Measurements from ENCODE around the gene EFHC1. TPM values are rescaled to one million over a fixed set of nuclear protein-coding genes. Genes with fewer than 3 reads are reported as not detected.

Gene EFHC1
- total RNA-seq, 1 experiment from 2014 or later = 12.4 TPM

- POLR2A ChIA-PET = no interaction called here
- no peak for DNase-seq (ENCODE audit: low read depth, low spot score)
- CTCF ChIA-PET = interaction anchor here (2.1 kb wide), 1 partner anchor 10 kb away, joined by 6 read pairs; the partner anchor contains the start of gene TRAM2
- H4K20me1 ChIP-seq (ENCODE audit: insufficient read depth) = 0 out of 2 replicates have a peak, but pooled peaks cover 3% of the 10 kb centered on the region
- no peak overlapping the region for H2AFZ ChIP-seq (ENCODE audit: low read depth, low read length, poor library complexity, severe bottlenecking)
- no peak for ATAC-seq
- H3K36me3 ChIP-seq (ENCODE audit: control insufficient read depth in 1 of 2, insufficient read depth in 2 of 2, low read length in 2 of 2) = no peaks in the 10 kb centered on the region
- RAD21 ChIA-PET (ENCODE audit: low non-redundant PET in 1 of 2, low total read pairs in 2 of 2, uncharacterized antibody in 2 of 2, unreplicated experiment in 2 of 2) = no interaction called here
- no peak overlapping the region for H3K4me2 ChIP-seq (ENCODE audit: low read length)
- no peak overlapping the region for H3K9ac ChIP-seq (ENCODE audit: low read length)
- H3K9me2 ChIP-seq (ENCODE audit: insufficient read depth) = 0 out of 2 replicates have a peak, but pooled peaks cover 3% of the 10 kb centered on the region
- no peaks in the 10 kb centered on the region for H3K9me3 ChIP-seq (ENCODE audit: control insufficient read depth in 1 of 2, insufficient read depth in 1 of 2, low read depth in 1 of 2, low read length in 2 of 2)
- no peak overlapping the region for H3K4me3 ChIP-seq (replicated peaks in 1 of 2; ENCODE audit: low read depth in 1 of 2, low read length in 2 of 2)
- intact Hi-C loops (cut with micrococcal nuclease) = no loop called here
- no peak for TF ChIP-seq ZFX (IDR thresholded peaks at IDR 0.05)
- no peak for TF ChIP-seq TCF7L2 (IDR thresholded peaks at IDR 0.05; ENCODE audit: borderline replicate concordance, extremely low read depth, insufficient read depth, insufficient read length)
- no peak for TF ChIP-seq CEBPB (IDR thresholded peaks at IDR 0.05; ENCODE audit: low read depth)
- TF ChIP-seq FOSL1 (IDR thresholded peaks at IDR 0.05; ENCODE audit: low read depth) = no peak
- no peak for TF ChIP-seq CBX3 (IDR thresholded peaks at IDR 0.05; ENCODE audit: low read depth)
- no peak for TF ChIP-seq MAX (IDR thresholded peaks at IDR 0.05)
- TF ChIP-seq SIN3A (IDR thresholded peaks at IDR 0.05; ENCODE audit: low read depth) = no peak
- no peak for TF ChIP-seq YY1 (IDR thresholded peaks at IDR 0.05; ENCODE audit: extremely low read depth, insufficient replicate concordance, low read depth, low read length)
- TF ChIP-seq EZH2 (IDR thresholded peaks at IDR 0.05) = no peak
- peaks cover 0 to 4% of the 10 kb centered on the region in 2 experiments; a peak in 1 of 4 replicates for H3K4me1 ChIP-seq (ENCODE audit: control insufficient read depth in 1 of 2, insufficient read depth in 2 of 2, low read length in 2 of 2)
- BruUV-seq (replicated peaks) = no TSS peak
- no peak overlapping the region for H3K27ac ChIP-seq (ENCODE audit: low read depth, low read length)
- H3K79me2 ChIP-seq (ENCODE audit: insufficient read depth, low read length) = peaks cover 84% of the 10 kb centered on the region
- H3K27me3 ChIP-seq (ENCODE audit: insufficient read depth, low read length) = no peaks in the 10 kb centered on the region
Observed at GRCh38 chr6:52566201-52566600, 146.1 kb downstream of the EFHC1 start.

- POLR2A ChIA-PET = no interaction called here
- TF ChIP-seq REST (IDR thresholded peaks at IDR 0.05; ENCODE audit: low read depth) = no peak
- TF ChIP-seq EGR1 (IDR thresholded peaks at IDR 0.05; ENCODE audit: low read depth) = no peak
- no peak for TF ChIP-seq ELF1 (IDR thresholded peaks at IDR 0.05; ENCODE audit: borderline replicate concordance, low read depth)
- no peak for TF ChIP-seq EZH2phosphoT487 (IDR thresholded peaks at IDR 0.05; ENCODE audit: borderline replicate concordance)
- no peak for TF ChIP-seq CBX3 (IDR thresholded peaks at IDR 0.05; ENCODE audit: low read depth)
- TF ChIP-seq FOSL1 (IDR thresholded peaks at IDR 0.05; ENCODE audit: low read depth) = no peak
- no peak for TF ChIP-seq POLR2A (IDR thresholded peaks at IDR 0.05; ENCODE audit: borderline replicate concordance, extremely low read depth, insufficient read depth, insufficient read length)
- H3K4me1 ChIP-seq (ENCODE audit: control insufficient read depth in 1 of 2, insufficient read depth in 2 of 2, low read length in 2 of 2) = peaks cover 0 to 4% of the 10 kb centered on the region in 2 experiments; a peak in 1 of 4 replicates
- DNase-seq (ENCODE audit: low read depth, low spot score) (no peak), ATAC-seq (no peak)
- H3K9me3 ChIP-seq (ENCODE audit: control insufficient read depth in 1 of 2, insufficient read depth in 1 of 2, low read depth in 1 of 2, low read length in 2 of 2) = no peaks in the 10 kb centered on the region
- 0 out of 2 replicates have a peak, but pooled peaks cover 3% of the 10 kb centered on the region for H3K9me2 ChIP-seq (ENCODE audit: insufficient read depth)
- no peak overlapping the region for H3K4me3 ChIP-seq (replicated peaks in 1 of 2; ENCODE audit: low read depth in 1 of 2, low read length in 2 of 2)
- H3K79me2 ChIP-seq (ENCODE audit: insufficient read depth, low read length) = peaks cover 88% of the 10 kb centered on the region
- H3K4me2 ChIP-seq (ENCODE audit: low read length) = no peak overlapping the region
- BruUV-seq (replicated peaks) = no TSS peak
- no peak overlapping the region for H2AFZ ChIP-seq (ENCODE audit: low read depth, low read length, poor library complexity, severe bottlenecking)
- no peaks in the 10 kb centered on the region for H3K27me3 ChIP-seq (ENCODE audit: insufficient read depth, low read length)
- no peaks in the 10 kb centered on the region for H3K36me3 ChIP-seq (ENCODE audit: control insufficient read depth in 1 of 2, insufficient read depth in 2 of 2, low read length in 2 of 2)
- H3K9ac ChIP-seq (ENCODE audit: low read length) = no peak overlapping the region
- no peak overlapping the region for H3K27ac ChIP-seq (ENCODE audit: low read depth, low read length)
- H4K20me1 ChIP-seq (ENCODE audit: insufficient read depth) = 0 out of 2 replicates have a peak, but pooled peaks cover 3% of the 10 kb centered on the region
- intact Hi-C loops (cut with micrococcal nuclease) = no loop called here
- CTCF ChIA-PET = interaction anchor here (2.1 kb wide), 1 partner anchor 9 kb away, joined by 6 read pairs; the partner anchor contains the start of gene TRAM2
- RAD21 ChIA-PET (ENCODE audit: low non-redundant PET in 1 of 2, low total read pairs in 2 of 2, uncharacterized antibody in 2 of 2, unreplicated experiment in 2 of 2) = no interaction called here
Observed at GRCh38 chr6:52566853-52567279, 146.7 kb downstream of the EFHC1 start.

All from HCT116 (cell line).